Mucosa of gallbladder (tissue), 1 donor: Measurements from ENCODE around the gene AGXT. TPM values are rescaled to one million over a fixed set of nuclear protein-coding genes. Genes with fewer than 3 reads are reported as not detected.

ENCODE experiments used
- DNase-seq: peaks from one replicate; pipeline ENCODE4 v3.0.0-alpha.2; 2020; ENCODE audit warnings: low spot score
- total RNA-seq: library from RNA; stranded (reverse); gene quantifications from one replicate; pipeline ENCODE4 v1.2.1, GENCODE V29; 2021
- donor health status: DM: no; HTN: no; CAD: no.

The AGXT gene
- total RNA-seq: 1.6 TPM

GRCh38 chr2:240868286-240869108, at the start of gene AGXT:
AGXT (plus strand) TSS chr2:240868824; CDS start chr2:240868866, 42 bp downstream.
- DNase-seq: no peak

GRCh38 chr2:240819126-240819857, 49.3 kb upstream of the AGXT start:
- DNase-seq: no peak

- DNase-seq: no peak
Measured at GRCh38 chr2:240819858-240820606, 48.6 kb upstream of the AGXT start, which contains the start of gene KIF1A. KIF1A (minus strand) TSS chr2:240820219; CDS start chr2:240797752, 22,467 bp downstream.

- DNase-seq: no peak
Measured at GRCh38 chr2:240820607-240821428, 47.8 kb upstream of the AGXT start.

GRCh38 chr2:240821429-240821778, 47.2 kb upstream of the AGXT start:
- no peak for DNase-seq

GRCh38 chr2:240822280-240822847, 46.3 kb upstream of the AGXT start:
- no peak for DNase-seq

GRCh38 chr2:240823449-240824336, 44.9 kb upstream of the AGXT start:
- DNase-seq: no peak

- no peak for DNase-seq
Measured at GRCh38 chr2:240825476-240825875, 43.1 kb upstream of the AGXT start.

- no peak for DNase-seq
Measured at GRCh38 chr2:240831594-240832204, 36.9 kb upstream of the AGXT start.

GRCh38 chr2:240832205-240832727, 36.4 kb upstream of the AGXT start:
- DNase-seq: peak; percentile 93

GRCh38 chr2:240832921-240833494, 35.6 kb upstream of the AGXT start:
- no peak for DNase-seq

- DNase-seq: no peak
Measured at GRCh38 chr2:240833724-240834285, 34.8 kb upstream of the AGXT start.

GRCh38 chr2:240834377-240834975, 34.1 kb upstream of the AGXT start:
- DNase-seq: no peak

- DNase-seq: no peak
Measured at GRCh38 chr2:240835528-240835927, 33.1 kb upstream of the AGXT start.

GRCh38 chr2:240836781-240837467, 31.7 kb upstream of the AGXT start:
- DNase-seq: peak; percentile 39

GRCh38 chr2:240837621-240838020, 31.0 kb upstream of the AGXT start:
- DNase-seq: no peak
